PC-3 (cell line): ENCODE results near the gene FAAP100. TPM values are rescaled to one million over a fixed set of nuclear protein-coding genes. Genes with fewer than 3 reads are reported as not detected.

ENCODE experiments used
- ATAC-seq: fragments of 200-7000 bp; cut with Tn5 transposase; 2 replicates; pipeline ENCODE4 v1.9.1; 2020; ENCODE audit warnings: mild to moderate bottlenecking, moderate library complexity
- BruUV-seq: library from RNA; stranded (reverse); fragments of 400-500 nt; replicated peaks from 2 replicates; lab custom pipeline; 2021; lab: Mats Ljungman, UMichigan
- CTCF ChIA-PET: fragments of 300-600 bp; sonication (Branson Sonifier 250); formaldehyde crosslinking; loops from one replicate; lab custom pipeline; 2022; ENCODE audit warnings: antibody characterized with exemption; lab: Charles Lee
- POLR2A ChIA-PET: fragments of 300-600 bp; sonication (Branson Sonifier 250); formaldehyde crosslinking; loops from one replicate; lab custom pipeline; 2022; ENCODE audit warnings: antibody characterized with exemption; ENCODE audit not compliant: unreplicated experiment; lab: Charles Lee
- DNase-seq: peaks from one replicate; pipeline ENCODE4 v3.0.0-alpha.2; 2015
- H2AFZ ChIP-seq: fragments of 300-600 bp; sonication (generic); 2 replicates; pipeline ENCODE4 v1.6.0; 2016; ENCODE audit warnings: antibody characterized with exemption, low read length
- H3F3A ChIP-seq: fragments of 300-600 bp; sonication (generic); one replicate; pipeline ENCODE4 v1.6.0; 2017; ENCODE audit warnings: antibody characterized with exemption, low read length, control low read depth, mild to moderate bottlenecking; ENCODE audit not compliant: unreplicated experiment
- H3K27ac ChIP-seq: fragments of 300-600 bp; sonication (generic); 2 replicates; pipeline ENCODE4 v1.5.1; 2016; ENCODE audit warnings: mild to moderate bottlenecking, low read length
- H3K27me3 ChIP-seq: fragments of 300-600 bp; sonication (generic); 2 replicates; pipeline ENCODE4 v1.6.1; 2016; ENCODE audit warnings: low read length, mixed read lengths
- H3K36me3 ChIP-seq: fragments of 300-600 bp; sonication (generic); 2 replicates; pipeline ENCODE4 v1.6.1; 2016; ENCODE audit warnings: low read depth, mixed run types, low read length, mixed read lengths
- H3K4me1 ChIP-seq: fragments of 300-600 bp; sonication (generic); 2 replicates; pipeline ENCODE4 v1.5.1; 2016; ENCODE audit warnings: low read length; ENCODE audit not compliant: insufficient read depth
- H3K4me2 ChIP-seq: fragments of 300-600 bp; sonication (generic); 2 replicates; pipeline ENCODE4 v1.6.0; 2016; ENCODE audit warnings: low read length
- H3K4me3 ChIP-seq: fragments of 300-600 bp; sonication (generic); 2 replicates; pipeline ENCODE4 v1.5.1; 2016; ENCODE audit warnings: mild to moderate bottlenecking, low read length, mixed read lengths
- H3K79me2 ChIP-seq: fragments of 300-600 bp; sonication (generic); 2 replicates; pipeline ENCODE4 v1.6.1; 2017; ENCODE audit warnings: low read length, mixed read lengths
- H3K9ac ChIP-seq: fragments of 300-600 bp; sonication (generic); 2 replicates; pipeline ENCODE4 v1.6.0; 2016; ENCODE audit warnings: mild to moderate bottlenecking, low read length
- H3K9me2 ChIP-seq: fragments of 300-600 bp; sonication (generic); replicated peaks from 2 replicates; pipeline ENCODE4 v1.6.1; 2016; ENCODE audit warnings: mixed run types, low read length, mixed read lengths
- H3K9me3 ChIP-seq: fragments of 300-600 bp; sonication (generic); 2 replicates; pipeline ENCODE4 v1.6.1; 2016; ENCODE audit warnings: low read length, mixed read lengths
- H4K20me1 ChIP-seq: fragments of 300-600 bp; sonication (generic); 2 replicates; pipeline ENCODE4 v1.6.1; 2016; ENCODE audit warnings: low read length, mixed read lengths
- EZH2 ChIP-seq: fragments of 300-600 bp; sonication (generic); IDR thresholded peaks from one replicate; pipeline ENCODE4 v1.6.1; 2017; ENCODE audit warnings: antibody characterized with exemption, mild to moderate bottlenecking, low read length; ENCODE audit not compliant: unreplicated experiment
- EZH2phosphoT487 ChIP-seq: fragments of 300-600 bp; sonication (generic); IDR thresholded peaks from 2 replicates; pipeline ENCODE4 v1.6.1; 2018; ENCODE audit warnings: mild to moderate bottlenecking, antibody characterized with exemption, low read length, borderline replicate concordance
- intact Hi-C: fragments of 100-400 bp; cut with micrococcal nuclease; formaldehyde crosslinking; loops from 2 replicates; pipeline ENCODE4 v1.9.0; 2023
- total RNA-seq: library from RNA; depleted of rRNA; stranded (reverse); fragments of >200 nt; gene quantifications from 2 replicates; pipeline ENCODE4 v1.2.3, GENCODE V29; 2014
- TF ChIP-seq, protein P1 (sequence below): fragments of 300-600 bp; sonication (generic); conservative IDR thresholded peaks from 2 replicates; pipeline ENCODE4 v1.5.1; 2017; ENCODE audit warnings: antibody characterized with exemption, low read depth, mild to moderate bottlenecking, low read length

FAAP100 gene
- total RNA-seq, 1 experiment from 2014 or later: 23.3 TPM

DNA sequence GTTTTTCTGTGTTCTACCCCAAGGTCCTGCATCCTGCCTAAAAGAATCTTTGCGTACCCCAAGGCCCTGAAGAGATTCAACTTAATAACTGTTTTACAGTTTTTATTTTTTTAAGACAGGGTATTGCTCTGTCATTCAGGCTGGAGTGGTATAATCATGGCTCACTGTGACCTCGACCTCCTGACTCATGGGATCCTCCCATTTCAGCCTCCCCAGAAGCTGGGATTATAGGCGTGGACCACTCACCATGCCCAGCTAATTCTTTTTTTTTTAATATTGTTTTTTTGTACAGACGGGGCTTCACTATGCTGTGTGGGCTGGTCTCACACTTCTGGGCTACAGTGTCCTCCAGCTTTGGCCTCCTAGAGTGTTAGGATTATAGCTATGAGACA, 9.3 kb upstream of the FAAP100 start:
- Histone ChIP-seq H3K9me3 (no peaks in the 10 kb centered on the region), H3K36me3 (peaks cover 81% of the 10 kb centered on the region), H3K9me2 (no peaks in the 10 kb centered on the region), H3K4me1 (peaks cover 35% of the 10 kb centered on the region), H3K4me3 (no peak overlapping the region), H3K79me2 (peaks cover 13% of the 10 kb centered on the region), H2AFZ (no peak overlapping the region), H3K9ac (no peak overlapping the region), H3K4me2 (no peak overlapping the region), H3K27me3 (no peaks in the 10 kb centered on the region), H4K20me1 (peaks cover 14% of the 10 kb centered on the region; the same call in 1 of the 2 replicates), H3K27ac (no peak overlapping the region), H3F3A (peaks cover 11% of the 10 kb centered on the region)
- DNase-seq: peak; percentile 43
- TF ChIP-seq EZH2 (no peak), EZH2phosphoT487 (no peak)
- TF ChIP-seq, protein P1, sequence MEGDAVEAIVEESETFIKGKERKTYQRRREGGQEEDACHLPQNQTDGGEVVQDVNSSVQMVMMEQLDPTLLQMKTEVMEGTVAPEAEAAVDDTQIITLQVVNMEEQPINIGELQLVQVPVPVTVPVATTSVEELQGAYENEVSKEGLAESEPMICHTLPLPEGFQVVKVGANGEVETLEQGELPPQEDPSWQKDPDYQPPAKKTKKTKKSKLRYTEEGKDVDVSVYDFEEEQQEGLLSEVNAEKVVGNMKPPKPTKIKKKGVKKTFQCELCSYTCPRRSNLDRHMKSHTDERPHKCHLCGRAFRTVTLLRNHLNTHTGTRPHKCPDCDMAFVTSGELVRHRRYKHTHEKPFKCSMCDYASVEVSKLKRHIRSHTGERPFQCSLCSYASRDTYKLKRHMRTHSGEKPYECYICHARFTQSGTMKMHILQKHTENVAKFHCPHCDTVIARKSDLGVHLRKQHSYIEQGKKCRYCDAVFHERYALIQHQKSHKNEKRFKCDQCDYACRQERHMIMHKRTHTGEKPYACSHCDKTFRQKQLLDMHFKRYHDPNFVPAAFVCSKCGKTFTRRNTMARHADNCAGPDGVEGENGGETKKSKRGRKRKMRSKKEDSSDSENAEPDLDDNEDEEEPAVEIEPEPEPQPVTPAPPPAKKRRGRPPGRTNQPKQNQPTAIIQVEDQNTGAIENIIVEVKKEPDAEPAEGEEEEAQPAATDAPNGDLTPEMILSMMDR: no peak
- POLR2A ChIA-PET: interaction anchor here (0.6 kb wide), 2 partner anchors 9 to 47 kb away, joined by 3 to 4 read pairs; partner anchors contain the start of gene FAAP100
- ATAC-seq: peak; percentile 34; the same call in 1 of the 2 replicates
- CTCF ChIA-PET: no interaction called here
- intact Hi-C loops: no loop called here
- no TSS peak for BruUV-seq

DNA sequence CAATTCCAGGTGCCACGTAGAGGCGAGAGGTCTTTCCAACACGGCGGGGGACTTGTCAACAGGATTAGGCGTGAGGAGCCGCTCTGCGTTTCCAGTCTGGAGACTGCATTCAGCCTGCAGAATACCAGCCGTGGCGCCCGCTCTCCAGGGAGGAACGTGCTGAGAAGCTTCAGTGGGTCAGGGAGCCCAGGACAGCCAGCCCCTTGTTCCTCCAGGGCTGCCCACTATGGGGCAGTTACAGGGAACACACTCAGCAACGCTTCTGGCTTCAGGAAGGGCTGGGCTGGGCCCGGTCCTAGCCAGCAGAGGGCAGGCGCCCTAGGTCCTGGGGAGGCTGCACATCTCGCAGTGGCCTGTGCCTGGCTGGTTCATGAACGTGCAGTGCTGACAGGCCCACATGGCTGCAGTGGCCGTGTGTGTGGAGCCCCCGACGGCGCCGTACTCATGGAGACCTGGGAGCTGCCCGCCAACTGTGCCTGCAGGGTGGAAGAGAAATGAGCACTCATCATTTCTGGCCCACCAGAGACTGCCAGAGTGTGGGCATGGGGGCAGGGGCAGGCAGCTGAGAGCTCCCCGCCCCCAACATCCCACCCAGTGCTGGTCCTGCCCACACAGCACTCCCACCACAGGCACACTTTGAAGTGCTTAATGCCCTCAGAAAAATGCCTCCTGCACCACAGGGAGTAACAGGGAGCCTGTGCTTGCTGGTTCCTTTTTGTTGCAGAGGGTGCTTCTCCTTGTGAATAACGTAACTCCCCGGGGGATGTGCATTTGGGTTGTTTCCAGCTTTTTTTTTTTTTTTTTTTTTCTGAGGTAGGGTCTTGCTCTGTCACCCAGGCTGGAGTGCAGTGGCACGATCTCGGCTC, 7.0 kb upstream of the FAAP100 start:
- no peaks in the 10 kb centered on the region for H3K27me3 ChIP-seq
- no peak overlapping the region for H3K27ac ChIP-seq
- POLR2A ChIA-PET: no interaction called here
- CTCF ChIA-PET: no interaction called here
- no peaks in the 10 kb centered on the region for H3K9me2 ChIP-seq
- H3K4me3 ChIP-seq: no peak overlapping the region
- no peak overlapping the region for H3K4me2 ChIP-seq
- no TSS peak for BruUV-seq
- no peak overlapping the region for H3K9ac ChIP-seq
- DNase-seq: no peak
- H3K4me1 ChIP-seq: peaks cover 36% of the 10 kb centered on the region
- peak; percentile 42 for ATAC-seq
- H3F3A ChIP-seq: no peaks in the 10 kb centered on the region
- TF ChIP-seq, protein P1: 0 out of 2 replicates have a peak, but pooled peaks have one; percentile 31
- no peak for TF ChIP-seq EZH2phosphoT487
- H3K9me3 ChIP-seq: no peaks in the 10 kb centered on the region
- H2AFZ ChIP-seq: no peak overlapping the region
- intact Hi-C loops: no loop called here
- no peaks in the 10 kb centered on the region for H3K79me2 ChIP-seq
- H3K36me3 ChIP-seq: peaks cover 60% of the 10 kb centered on the region
- H4K20me1 ChIP-seq: 0 out of 2 replicates have a peak, but pooled peaks cover 3% of the 10 kb centered on the region

DNA sequence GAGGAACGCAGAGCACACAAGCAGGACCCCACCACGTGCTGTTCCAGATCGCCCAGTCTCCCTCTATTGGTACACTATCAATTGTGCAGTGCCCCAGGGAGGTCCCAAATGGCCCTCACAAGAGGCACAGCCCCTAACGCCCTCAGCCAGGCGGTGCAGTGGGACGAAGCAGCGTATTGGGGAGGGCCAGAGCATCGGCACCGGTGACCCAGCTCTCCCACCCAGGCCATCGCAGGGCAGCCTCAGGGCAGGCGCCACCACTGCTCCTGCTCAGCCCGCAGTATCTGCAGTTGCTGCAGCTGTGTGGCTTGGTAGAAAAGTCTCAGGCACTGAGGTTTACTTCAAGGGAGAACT, 5.9 kb upstream of the FAAP100 start:
- H3K27me3 ChIP-seq: no peaks in the 10 kb centered on the region
- H3K9me3 ChIP-seq: no peaks in the 10 kb centered on the region
- no peaks in the 10 kb centered on the region for H3F3A ChIP-seq
- no peak for DNase-seq
- H3K79me2 ChIP-seq: no peaks in the 10 kb centered on the region
- H3K4me1 ChIP-seq: peaks cover 46% of the 10 kb centered on the region
- TF ChIP-seq EZH2phosphoT487 (no peak), EZH2 (no peak)
- TF ChIP-seq, protein P1: no peak
- ChIA-PET POLR2A (no interaction called here), CTCF (no interaction called here)
- peaks cover 49% of the 10 kb centered on the region for H3K36me3 ChIP-seq
- H3K9ac ChIP-seq: no peak overlapping the region
- H2AFZ ChIP-seq: no peak overlapping the region
- no peaks in the 10 kb centered on the region for H3K9me2 ChIP-seq
- BruUV-seq: no TSS peak
- ATAC-seq: no peak
- H3K27ac ChIP-seq: no peak overlapping the region
- no peak overlapping the region for H3K4me3 ChIP-seq
- intact Hi-C loops: no loop called here
- no peak overlapping the region for H3K4me2 ChIP-seq
- H4K20me1 ChIP-seq: 0 out of 2 replicates have a peak, but pooled peaks cover 3% of the 10 kb centered on the region
